DMS 273 treated with DMSO at 0.1 percent for 48 hours (cell line): ENCODE results near the gene SP3.

Experiments used
- DNase-seq: peaks from one replicate; lab custom pipeline; 2025; lab: John Stamatoyannopoulos, UW

The SP3 gene

GRCh38 chr2:173942861-173943523, 22.2 kb downstream of the SP3 start:
- no peak for DNase-seq

- no peak for DNase-seq
Observed at GRCh38 chr2:173941567-173941966, 23.6 kb downstream of the SP3 start.

- no peak for DNase-seq
Observed at GRCh38 chr2:173940208-173941020, 24.8 kb downstream of the SP3 start.

- DNase-seq, result no peak
Observed at GRCh38 chr2:173938700-173939384, 26.3 kb downstream of the SP3 start.

- no peak for DNase-seq
Observed at GRCh38 chr2:173935305-173935704, 29.9 kb downstream of the SP3 start.

- peak; percentile 17 for DNase-seq
Observed at GRCh38 chr2:173934895-173935294, 30.3 kb downstream of the SP3 start.

- no peak for DNase-seq
Observed at GRCh38 chr2:173931751-173932150, 33.4 kb downstream of the SP3 start.

GRCh38 chr2:173929441-173929840, 35.7 kb downstream of the SP3 start:
- DNase-seq, result no peak

GRCh38 chr2:173926875-173927274, 38.3 kb downstream of the SP3 start:
- DNase-seq, result no peak

GRCh38 chr2:173924285-173924684, 40.9 kb downstream of the SP3 start:
- DNase-seq, result no peak

GRCh38 chr2:173922760-173923159, 42.4 kb downstream of the SP3 start:
- DNase-seq, result no peak

GRCh38 chr2:173922068-173922467, 43.1 kb downstream of the SP3 start:
- no peak for DNase-seq

GRCh38 chr2:173914055-173914927, 50.9 kb downstream of the SP3 start:
- no peak for DNase-seq

- no peak for DNase-seq
Observed at GRCh38 chr2:173909846-173910245, 55.3 kb downstream of the SP3 start.

- no peak for DNase-seq
Observed at GRCh38 chr2:173906626-173907025, 58.5 kb downstream of the SP3 start.

GRCh38 chr2:173903601-173904394, 61.4 kb downstream of the SP3 start:
- no peak for DNase-seq

- DNase-seq, result no peak
Observed at GRCh38 chr2:173898996-173899395, 66.2 kb downstream of the SP3 start.

GRCh38 chr2:173898178-173898668, 67.0 kb downstream of the SP3 start:
- DNase-seq, result no peak

- DNase-seq, result no peak
Observed at GRCh38 chr2:173896755-173897154, 68.4 kb downstream of the SP3 start.

- no peak for DNase-seq
Observed at GRCh38 chr2:173892341-173892740, 72.8 kb downstream of the SP3 start.
